GM12891 (cell line): ENCODE measurements around the gene FAM221B.

ENCODE experiments used
- POLR2A ChIP-seq: IDR thresholded peaks from 2 replicates; pipeline ENCODE4 v1.6.1; 2011; ENCODE audit warnings: low read depth, low read length, control low read depth
- POLR2AphosphoS5 ChIP-seq: IDR thresholded peaks from 2 replicates; pipeline ENCODE4 v1.6.1; 2011; ENCODE audit warnings: low read depth, low read length, control low read depth
- SPI1 ChIP-seq: IDR thresholded peaks from 2 replicates; pipeline ENCODE4 v1.6.1; 2011; ENCODE audit warnings: low read depth, low read length, control low read depth
- TAF1 ChIP-seq: IDR thresholded peaks from 2 replicates; pipeline ENCODE4 v1.6.1; 2011; ENCODE audit warnings: low read depth, low read length, control low read depth

- TF ChIP-seq POLR2A = no peak
- no peak for TF ChIP-seq POLR2AphosphoS5
- TF ChIP-seq TAF1 = no peak
- no peak for TF ChIP-seq SPI1
Observed at GRCh38 chr9:35783418-35783817, 45.1 kb downstream of the FAM221B start.
